CD14-positive monocyte (primary cell): ENCODE results near the gene CEP20. TPM values are rescaled to one million over a fixed set of nuclear protein-coding genes. Genes with fewer than 3 reads are reported as not detected.
A peak's percentile ranks its signal among the peaks of the same experiment; 100 is the strongest.

Experiments
- DNase-seq, 3 donors: peaks; one replicate each; pipeline ENCODE4 v3.0.0-alpha.2; 2011 to 2022
- H2AFZ ChIP-seq: 2 replicates; pipeline ENCODE4 v1.6.0; 2012; ENCODE audit warnings: mild to moderate bottlenecking, low read depth, low read length, inconsistent platforms; ENCODE audit not compliant: insufficient read depth, poor library complexity, severe bottlenecking
- H3K27ac ChIP-seq, 2 donors: 1 replicate in 1 of 2; 2 replicates in 1 of 2; pipeline ENCODE4 v1.5.1; 2012 to 2013; ENCODE audit warnings: low read length in 2 of 2, control low read depth in 1 of 2, inconsistent platforms in 1 of 2, low read depth in 1 of 2, mild to moderate bottlenecking in 1 of 2
- H3K27me3 ChIP-seq, 2 donors: one replicate each; pipeline versions ENCODE4 v1.6.0 to v1.6.1; 2011 to 2013; ENCODE audit warnings: low read length in 2 of 2; ENCODE audit not compliant: control insufficient read depth in 2 of 2, insufficient read depth in 2 of 2
- H3K36me3 ChIP-seq, 2 donors: replicated peaks in 1 of 2; 1 replicate in 1 of 2; 2 replicates in 1 of 2; pipeline versions ENCODE4 v1.5.1 to v1.6.1; 2012 to 2013; ENCODE audit warnings: low read length in 2 of 2, control low read depth in 1 of 2, inconsistent platforms in 1 of 2, mild to moderate bottlenecking in 1 of 2; ENCODE audit not compliant: insufficient read depth in 2 of 2, control insufficient read depth in 1 of 2
- H3K4me1 ChIP-seq, 2 donors: 1 replicate in 1 of 2; 2 replicates in 1 of 2; pipeline versions ENCODE4 v1.5.1 to v1.6.1; 2012 to 2013; ENCODE audit warnings: low read length in 2 of 2, control low read depth in 1 of 2, inconsistent platforms in 1 of 2, mild to moderate bottlenecking in 1 of 2, moderate library complexity in 1 of 2; ENCODE audit not compliant: insufficient read depth in 2 of 2, control insufficient read depth in 1 of 2
- H3K4me2 ChIP-seq: replicated peaks from 2 replicates; pipeline ENCODE3; 2012; ENCODE audit warnings: low read length, moderate library complexity, mild to moderate bottlenecking; ENCODE audit not compliant: poor library complexity, severe bottlenecking; ENCODE audit errors: extremely low read depth
- H3K4me3 ChIP-seq, 3 experiments: fragments of 200-600 bp in 1 of 3; sonication (generic) in 1 of 3; replicated peaks in 1 of 3; 1 replicate in 2 of 3; 2 replicates in 1 of 3; pipeline ENCODE4 v1.5.1; 2011 to 2013; ENCODE audit warnings: low read length in 3 of 3, mild to moderate bottlenecking in 3 of 3, control low read depth in 2 of 3, low read depth in 2 of 3, inconsistent platforms in 1 of 3, moderate library complexity in 1 of 3
- H3K79me2 ChIP-seq: 2 replicates; pipeline ENCODE4 v1.6.0; 2012; ENCODE audit warnings: mild to moderate bottlenecking, control low read depth, inconsistent platforms, low read length, moderate library complexity; ENCODE audit not compliant: insufficient read depth
- H3K9ac ChIP-seq: 2 replicates; pipeline ENCODE4 v1.6.0; 2017; ENCODE audit warnings: low read length, mild to moderate bottlenecking; ENCODE audit not compliant: insufficient read depth, poor library complexity, severe bottlenecking
- H3K9me3 ChIP-seq, 2 donors: replicated peaks in 1 of 2; 1 replicate in 1 of 2; 2 replicates in 1 of 2; pipeline versions ENCODE4 v1.5.1 to v1.6.1; 2012 to 2013; ENCODE audit warnings: low read length in 2 of 2, control low read depth in 1 of 2; ENCODE audit not compliant: control insufficient read depth in 1 of 2, insufficient read depth in 1 of 2
- H4K20me1 ChIP-seq: 2 replicates; pipeline ENCODE4 v1.6.0; 2012; ENCODE audit warnings: mild to moderate bottlenecking, low read length, control low read depth, moderate library complexity; ENCODE audit not compliant: insufficient read depth
- H3K27ac Mint-ChIP-seq, 7 donors: one replicate each; pipeline ENCODE4 v1.8.0; 2020; ENCODE audit warnings: mild to moderate bottlenecking in 7 of 7, mixed read lengths in 7 of 7, moderate library complexity in 6 of 7, inconsistent platforms in 2 of 7
- H3K27me3 Mint-ChIP-seq, 3 donors: one replicate each; pipeline ENCODE4 v1.8.0; 2021 to 2022; ENCODE audit warnings: low read depth in 3 of 3, mild to moderate bottlenecking in 3 of 3, mixed read lengths in 3 of 3, moderate library complexity in 3 of 3, inconsistent platforms in 1 of 3
- H3K36me3 Mint-ChIP-seq, 2 donors: one replicate each; pipeline ENCODE4 v1.8.0; 2020; ENCODE audit warnings: mixed read lengths in 2 of 2, inconsistent platforms in 1 of 2, mild to moderate bottlenecking in 1 of 2
- H3K4me1 Mint-ChIP-seq: one replicate; pipeline ENCODE4 v1.8.0; 2020; ENCODE audit warnings: mild to moderate bottlenecking, mixed read lengths
- H3K4me3 Mint-ChIP-seq, 2 donors: one replicate each; pipeline ENCODE4 v1.8.0; 2020; ENCODE audit warnings: mild to moderate bottlenecking in 2 of 2, mixed read lengths in 2 of 2, moderate library complexity in 1 of 2
- H3K9me3 Mint-ChIP-seq, 7 donors: one replicate each; pipeline ENCODE4 v1.8.0; 2020 to 2022; ENCODE audit warnings: mixed read lengths in 7 of 7, mild to moderate bottlenecking in 6 of 7, moderate library complexity in 6 of 7, inconsistent platforms in 2 of 7
- CTCF ChIP-seq: fragments of 200-600 bp; IDR thresholded peaks from one replicate; pipeline ENCODE4 v1.8.0; 2022; ENCODE audit warnings: antibody characterized with exemption, mild to moderate bottlenecking
- WGBS: methylation state at CpG from one replicate; pipeline ENCODE4 v1.1.5; 2013; ENCODE audit warnings: missing lambda C conversion rate; ENCODE audit not compliant: insufficient coverage; 5-methylcytosine and 5-hydroxymethylcytosine counted together
- intact Hi-C, 2 donors: fragments of 100-400 bp; cut with micrococcal nuclease; formaldehyde crosslinking; loops; one replicate each; pipeline versions ENCODE4 v1.15.0 to v1.15.1; 2023
- polyA plus RNA-seq, 3 donors: library from polyadenylated mRNA; depleted of rRNA in 1 of 3; unstranded in 2 of 3; stranded (reverse) in 1 of 3; fragments of 300-500 nt in 2 of 3; fragments of >200 nt in 1 of 3; fragmentation: Illumina TruSeq in 2 of 3; gene quantifications; 1 replicate in 2 of 3; 2 replicates in 1 of 3; pipeline ENCODE4 v1.2.3, GENCODE V29; 2012 to 2021

Gene CEP20
- polyA plus RNA-seq, 3 donors: 11.6 to 27.3 (median 24.7) TPM

- no peak overlapping the region for H3K4me2 ChIP-seq
- TF ChIP-seq CTCF: no peak
- H3K4me3 Mint-ChIP-seq: no peak overlapping the region
- no peak overlapping the region for H3K27ac ChIP-seq
- H2AFZ ChIP-seq: no peak overlapping the region
- H3K9ac ChIP-seq: no peak overlapping the region
- WGBS: 100% methylated on average over 3 of the region's 3 CpGs
- no peaks in the 10 kb centered on the region for H3K9me3 ChIP-seq
- H3K9me3 Mint-ChIP-seq: peaks cover 0 to 3% (median 0%) of the 10 kb centered on the region in 7 donors
- peaks cover 14 to 21% of the 10 kb centered on the region in 2 donors for H3K4me1 ChIP-seq
- no peak for DNase-seq
- intact Hi-C loops: no loop called here
- H4K20me1 ChIP-seq: no peaks in the 10 kb centered on the region
- H3K36me3 Mint-ChIP-seq: no peaks in the 10 kb centered on the region
- no peaks in the 10 kb centered on the region for H3K36me3 ChIP-seq
- H3K79me2 ChIP-seq: peaks cover 19% of the 10 kb centered on the region
- peaks cover 19% of the 10 kb centered on the region for H3K4me1 Mint-ChIP-seq
- peaks cover 0 to 4% (median 0%) of the 10 kb centered on the region in 3 donors for H3K27me3 Mint-ChIP-seq
- H3K27ac Mint-ChIP-seq: peak overlapping the region in 1 of 7 donors; percentile 65
- no peaks in the 10 kb centered on the region for H3K27me3 ChIP-seq
- H3K4me3 ChIP-seq: no peak overlapping the region
These were observed 3.1 kb upstream of the CEP20 start for GRCh38 chr16:15891508-15891907.

GRCh38 chr16:15887283-15887682 is 1.1 kb downstream of the CEP20 start:
- H3K4me2 ChIP-seq: peak overlapping the region; percentile 80
- WGBS: 100% methylated on average over 1 of the region's 4 CpGs
- peaks cover 30% of the 10 kb centered on the region for H3K4me1 Mint-ChIP-seq
- no peaks in the 10 kb centered on the region for H4K20me1 ChIP-seq
- H3K36me3 Mint-ChIP-seq: peaks cover 10 to 18% of the 10 kb centered on the region in 2 donors
- peak overlapping the region in 1 of 2 donors; percentile 100 for H3K4me3 Mint-ChIP-seq
- H3K27me3 ChIP-seq: no peaks in the 10 kb centered on the region
- H3K79me2 ChIP-seq: peaks cover 58% of the 10 kb centered on the region
- H3K4me3 ChIP-seq: peak overlapping the region in 1 of 3 experiments; percentile 95
- H3K27ac ChIP-seq: peak overlapping the region in 1 of 2 donors; percentile 91
- intact Hi-C loops: loop anchor here in 1 of 2 donors (5.0 to 10.0 kb wide), 3 partner anchors 65 to 1252 kb away; partner anchors contain the start of genes BFAR, MARF1 and PARN
- H3K27me3 Mint-ChIP-seq: peaks cover 0 to 2% (median 0%) of the 10 kb centered on the region in 3 donors
- H3K36me3 ChIP-seq: peaks cover 16 to 19% of the 10 kb centered on the region in 2 donors
- H3K4me1 ChIP-seq: peaks cover 14 to 21% of the 10 kb centered on the region in 2 donors
- TF ChIP-seq CTCF: no peak
- peak overlapping the region; percentile 90 for H3K9ac ChIP-seq
- no peak for DNase-seq
- no peaks in the 10 kb centered on the region for H3K9me3 ChIP-seq
- peak overlapping the region; percentile 90 for H2AFZ ChIP-seq
- peaks cover 0 to 3% (median 0%) of the 10 kb centered on the region in 7 donors for H3K9me3 Mint-ChIP-seq
- H3K27ac Mint-ChIP-seq: peak overlapping the region in 5 of 7 donors; percentile 98 to 100 (median 98)
